Activated CD4-positive, CD25-positive, alpha-beta regulatory T cell treated with anti-CD3 and anti-CD28 coated beads, Interleukin-2, amount 50 U/mL, for 72 hours (primary cell): ENCODE measurements around the gene HES4.
"Not testable (repeated sequence)": the region's sequence is repeated elsewhere in the genome, so short reads cannot be mapped to it uniquely, and the experiment has no call there.

Experiments
- DNase-seq: peaks from one replicate; pipeline ENCODE4 v3.0.0; 2021

The HES4 gene

GRCh38 chr1:996851-997712, 2.8 kb downstream of the HES4 start:
- no peak for DNase-seq

GRCh38 chr1:995665-996633, 3.9 kb downstream of the HES4 start:
- no peak for DNase-seq

DNA sequence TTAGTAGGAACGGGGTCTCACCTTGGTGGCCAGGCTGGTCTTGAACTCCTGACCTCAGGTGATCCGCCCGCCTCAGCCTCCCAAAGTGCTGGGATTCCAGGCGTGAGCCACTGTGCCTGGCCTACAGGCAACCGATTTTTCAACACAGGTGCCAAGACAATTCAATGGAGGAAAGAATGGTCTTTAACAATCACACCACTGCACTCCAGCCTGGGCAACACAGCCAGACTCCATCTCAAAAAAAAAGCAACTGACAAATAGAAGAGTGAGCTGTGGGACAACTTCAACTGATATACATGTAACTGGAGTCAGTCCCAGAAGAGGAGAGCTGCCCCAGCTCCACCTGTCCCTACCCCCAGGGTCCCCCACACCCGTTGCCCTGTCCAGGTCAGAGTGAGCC, 5.4 kb downstream of the HES4 start:
- DNase-seq = not testable (repeated sequence)

DNA sequence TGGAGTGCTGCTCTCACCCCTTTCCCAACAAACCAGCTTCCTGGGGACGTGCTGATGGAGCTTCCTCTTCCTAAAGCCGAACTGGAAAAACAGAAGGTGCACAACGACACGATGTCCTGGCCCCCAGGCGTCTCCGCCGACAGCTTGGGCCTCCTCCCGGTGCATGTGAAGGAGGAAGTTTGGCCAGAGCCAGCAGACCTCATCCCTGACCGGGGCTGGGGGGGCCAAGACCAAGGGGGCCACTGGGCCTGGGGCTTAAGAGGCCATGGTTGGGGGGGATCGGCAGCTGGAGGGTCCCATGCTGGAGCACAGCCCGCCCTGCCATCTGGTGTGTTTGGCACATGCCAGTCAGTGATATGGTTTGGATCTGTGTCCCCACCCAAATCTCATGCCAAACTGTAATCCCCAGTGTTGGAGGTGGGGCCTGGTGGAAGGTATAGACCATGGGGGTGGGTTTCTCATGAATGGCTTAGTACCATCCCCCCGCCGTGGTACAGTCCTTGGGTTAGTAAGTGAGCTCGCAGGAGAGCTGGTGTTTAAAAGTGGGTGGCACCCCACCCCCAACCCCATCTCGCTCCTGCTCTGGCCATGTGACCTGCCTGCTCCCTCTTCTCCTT, 6.4 kb downstream of the HES4 start:
- no peak for DNase-seq

GRCh38 chr1:992362-992761, 7.5 kb downstream of the HES4 start:
- DNase-seq = no peak

DNA sequence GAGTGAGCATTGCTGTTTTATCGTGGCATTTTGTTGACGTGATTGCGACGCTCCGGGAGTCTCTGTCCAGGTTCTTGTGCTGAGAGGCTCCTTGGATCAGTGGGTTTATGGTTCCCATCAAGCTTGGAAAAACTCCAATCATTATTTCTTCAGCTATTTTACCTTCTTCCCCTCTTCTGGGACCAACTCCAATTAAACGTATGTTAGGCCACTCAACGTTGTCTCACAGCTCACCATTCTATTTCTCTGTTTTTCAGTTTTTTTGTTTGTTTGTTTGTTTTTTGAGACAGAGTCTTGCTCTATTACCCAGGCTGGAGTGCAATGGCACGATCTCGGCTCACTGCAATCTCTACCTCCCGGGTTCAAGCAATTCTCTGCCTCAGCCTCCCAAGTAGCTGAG, 8.0 kb downstream of the HES4 start:
- DNase-seq = no peak

DNA sequence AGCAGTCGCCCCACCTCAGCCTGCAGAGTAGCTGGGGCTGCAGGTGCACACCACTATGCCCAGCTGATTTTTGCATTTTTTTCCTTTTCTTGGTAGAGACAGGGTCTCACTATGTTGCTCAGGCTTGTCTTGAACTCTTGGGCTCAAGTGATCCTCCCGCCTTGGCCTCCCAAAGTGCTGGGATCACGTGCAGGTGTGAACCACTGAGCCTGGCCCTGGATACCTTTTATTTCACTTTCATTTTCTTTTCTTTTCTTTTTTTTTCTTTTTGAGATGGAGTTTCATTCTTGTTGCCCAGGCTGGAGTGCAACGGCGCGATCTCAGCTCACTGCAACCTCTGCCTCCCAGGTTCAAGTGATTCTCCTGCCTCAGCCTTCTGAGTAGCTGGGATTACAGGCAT, 8.6 kb downstream of the HES4 start:
- not testable (repeated sequence) for DNase-seq

DNA sequence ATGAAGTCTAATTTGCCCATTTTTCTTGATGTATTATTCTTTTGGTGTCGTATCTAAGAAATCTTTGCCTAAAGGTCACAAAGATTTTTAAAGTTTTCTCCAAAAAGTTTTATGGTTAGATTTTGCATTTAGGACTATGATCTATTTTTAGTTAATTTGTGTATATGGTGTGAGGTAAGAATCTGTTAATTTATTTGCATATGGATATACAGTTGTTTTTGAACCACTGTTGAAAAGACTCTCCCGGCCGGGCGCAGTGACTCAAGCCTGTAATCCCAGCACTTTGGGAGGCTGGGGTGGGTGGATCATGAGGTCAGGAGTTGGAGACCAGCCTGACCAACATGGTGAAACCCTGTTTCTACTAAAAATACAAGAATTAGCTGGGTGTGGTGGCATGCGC, 11.8 kb downstream of the HES4 start:
- DNase-seq = not testable (repeated sequence)

DNA sequence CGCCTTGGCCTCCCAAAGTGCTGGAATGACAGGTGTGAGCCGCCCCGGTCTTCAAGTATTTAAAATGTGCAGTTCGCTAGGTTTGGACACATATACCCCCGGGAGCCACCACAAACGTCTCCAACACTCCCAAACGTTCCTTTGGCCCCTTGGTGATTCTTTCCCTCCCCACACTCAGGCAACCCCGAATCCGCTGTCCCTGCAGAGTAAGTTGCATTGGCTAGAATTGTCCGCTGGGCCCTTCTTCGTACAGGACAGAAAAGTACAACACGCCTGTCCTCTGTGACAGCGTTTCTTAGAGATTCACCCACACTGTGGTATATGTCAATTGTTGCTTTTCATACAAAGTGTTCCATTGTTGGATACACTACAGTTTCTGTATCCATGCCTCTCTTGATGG, 14.8 kb downstream of the HES4 start:
- no peak for DNase-seq

GRCh38 chr1:984476-984814, 15.5 kb downstream of the HES4 start:
- no peak for DNase-seq

DNA sequence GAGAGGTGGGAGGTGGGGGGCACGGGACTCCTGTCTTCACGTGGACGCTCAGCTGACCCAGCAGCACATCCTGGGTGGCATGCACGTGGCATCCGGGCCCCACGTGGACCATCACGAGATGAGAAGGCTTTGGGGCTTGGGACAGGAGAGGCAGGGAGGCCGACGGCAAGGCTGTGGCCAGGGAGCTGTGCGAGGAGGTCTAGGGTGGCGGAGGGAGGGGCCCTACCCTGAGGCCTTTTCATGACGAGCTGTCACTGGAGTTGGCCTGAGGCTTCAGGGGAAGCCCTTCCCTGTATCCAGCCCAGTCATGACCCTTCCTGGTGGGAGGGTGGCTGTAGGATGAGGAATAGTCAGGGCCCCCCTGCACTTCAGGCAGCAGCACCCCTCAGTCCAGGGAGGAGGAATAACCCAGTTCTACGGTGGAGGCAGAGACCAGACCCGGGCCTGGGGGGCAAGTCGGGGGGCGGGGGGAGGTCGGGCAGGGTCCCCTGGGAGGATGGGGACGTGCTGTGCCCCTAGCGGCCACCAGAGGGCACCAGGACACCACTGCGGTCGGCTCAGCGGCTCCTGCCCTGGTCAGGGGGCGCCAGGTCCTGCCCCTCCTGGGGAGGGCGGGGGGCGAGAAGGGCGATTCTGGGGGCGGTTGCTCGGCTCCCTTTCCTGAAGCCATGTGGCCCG, 16.0 kb downstream of the HES4 start:
- peak; percentile 76 for DNase-seq

- no peak for DNase-seq
These were observed 17.0 kb downstream of the HES4 start for GRCh38 chr1:982765-983436.

- DNase-seq = no peak
These were observed 17.8 kb downstream of the HES4 start, which contains the start of gene PERM1 for GRCh38 chr1:981955-982558. PERM1 (minus strand) TSS chr1:982093; CDS start chr1:981029, 1,064 bp downstream.

GRCh38 chr1:981491-981954, 18.4 kb downstream of the HES4 start:
- DNase-seq = no peak

DNA sequence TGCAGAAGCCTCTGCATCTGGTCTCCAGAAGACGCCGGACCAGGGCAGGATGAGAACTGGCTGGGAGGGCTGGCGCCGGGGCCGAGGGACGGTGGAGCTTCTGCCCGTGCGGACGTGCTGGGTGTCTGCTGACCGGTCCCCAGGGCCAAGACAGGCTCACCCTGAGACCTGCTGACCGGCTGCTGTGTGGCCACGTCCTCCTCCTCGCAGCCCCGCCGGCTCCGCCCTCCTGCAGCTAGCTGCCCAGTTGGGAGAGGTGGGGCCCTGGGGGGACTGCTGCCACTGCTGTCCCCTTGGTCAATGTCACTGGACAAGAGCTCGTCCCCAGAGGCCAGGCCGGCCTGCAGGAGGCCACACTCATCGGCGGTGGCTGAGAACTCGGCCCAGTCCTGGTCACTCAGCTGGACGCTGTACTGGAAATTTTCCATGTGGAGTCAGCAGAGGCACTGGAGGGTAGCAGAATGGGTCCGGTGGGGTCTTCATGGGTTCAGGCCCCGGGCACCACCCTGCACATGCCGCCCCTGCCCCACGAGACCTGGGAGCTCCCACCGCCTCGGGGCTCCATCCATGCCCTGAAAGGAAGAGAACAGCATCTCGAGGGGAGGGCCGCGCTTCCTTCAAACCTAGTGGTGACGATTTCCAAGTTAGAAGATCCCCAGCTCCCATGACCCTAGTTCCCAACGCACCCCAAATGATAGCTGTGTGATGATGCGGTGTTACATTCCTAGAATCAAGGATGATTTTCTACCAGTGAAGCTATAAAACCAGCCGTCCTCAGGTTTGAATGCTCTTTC, 19.1 kb downstream of the HES4 start:
- no peak for DNase-seq

DNA sequence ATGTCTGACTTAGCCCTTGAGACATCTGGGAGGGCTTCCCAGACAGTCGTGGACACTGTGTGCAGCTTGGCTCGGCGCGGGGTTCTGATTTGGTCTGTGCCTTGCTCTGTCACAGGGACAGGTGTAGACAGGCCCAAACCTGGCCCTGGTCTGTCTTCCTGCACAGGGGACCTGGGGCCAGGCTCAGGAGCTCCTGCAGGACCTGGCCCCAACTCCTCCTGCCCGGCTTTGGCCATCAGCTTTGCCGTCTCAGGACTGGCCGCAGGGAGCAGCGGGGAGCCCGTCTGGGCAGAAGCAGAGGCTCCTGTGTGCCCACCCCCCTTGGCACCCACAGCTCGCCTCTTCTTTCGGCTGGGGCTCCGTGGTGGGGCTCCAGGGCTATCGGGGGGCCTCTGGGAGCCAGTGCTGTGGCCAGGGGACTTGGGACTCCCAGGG, 19.7 kb downstream of the HES4 start:
- peak; percentile 32 for DNase-seq

DNA sequence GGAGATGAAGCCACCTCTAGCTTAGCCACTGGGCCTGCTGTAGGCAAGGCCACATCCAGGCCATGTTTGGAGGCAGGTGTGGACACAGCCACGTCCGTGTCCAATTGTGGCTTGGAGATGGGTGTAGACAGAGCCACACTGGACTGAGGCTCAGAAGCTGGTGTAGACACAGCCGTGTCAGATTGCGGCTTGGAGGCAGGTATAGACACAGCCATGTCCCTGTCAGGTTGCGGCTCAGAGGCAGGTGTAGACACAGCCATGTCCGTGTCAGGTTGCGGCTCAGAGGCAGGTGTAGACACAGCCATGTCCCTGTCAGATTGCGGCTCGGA, 20.2 kb downstream of the HES4 start:
- no peak for DNase-seq

DNA sequence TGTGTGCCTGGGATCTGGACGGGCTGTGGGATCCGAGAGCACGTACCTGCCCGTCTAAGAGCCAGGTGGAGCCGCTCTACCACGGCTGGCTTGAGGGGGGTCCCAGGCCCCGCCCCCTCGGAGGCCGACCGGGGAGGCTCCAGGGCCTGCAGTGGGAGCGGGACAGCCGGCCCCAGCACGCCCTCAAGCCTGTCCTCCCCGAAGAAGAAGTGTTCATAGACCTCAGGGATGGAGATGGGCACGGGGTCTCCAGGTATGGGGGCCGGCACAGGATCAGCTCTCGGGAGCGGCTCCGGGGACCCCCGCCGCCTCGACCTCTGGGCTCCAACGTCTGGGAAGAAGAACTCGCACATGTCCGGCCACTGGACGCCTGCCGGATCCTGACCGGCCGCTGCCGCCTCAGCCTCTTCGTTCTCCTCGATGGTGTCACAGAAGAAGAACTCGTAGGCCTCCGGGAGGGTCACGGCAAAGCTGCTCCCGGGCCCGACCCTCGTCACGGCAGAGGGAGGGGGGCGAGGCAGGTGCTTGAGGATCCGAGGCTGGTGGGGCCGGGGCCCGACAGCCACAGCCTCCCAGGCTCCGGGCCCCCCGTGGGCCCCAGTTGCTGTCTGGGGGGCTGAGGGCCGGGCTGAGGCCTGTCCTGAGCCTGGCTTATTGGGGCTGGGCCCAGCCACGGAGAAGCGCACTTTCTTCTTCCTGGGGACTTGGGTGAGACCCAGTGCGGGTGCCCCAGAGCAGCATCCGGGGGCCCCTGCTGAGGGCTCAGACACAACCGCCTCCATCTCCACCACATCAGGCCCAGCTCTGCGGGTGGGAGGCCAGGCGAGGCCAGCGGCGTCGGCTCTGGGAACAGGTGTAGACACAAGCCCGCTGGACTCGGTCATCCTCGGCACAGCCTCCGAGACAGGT, 20.8 kb downstream of the HES4 start:
- peak; percentile 30 for DNase-seq

- DNase-seq = peak; percentile 32
These were observed 21.6 kb downstream of the HES4 start for GRCh38 chr1:978069-978834.
